ENCODE measurements around the gene PRR35.

The PRR35 gene

DNA sequence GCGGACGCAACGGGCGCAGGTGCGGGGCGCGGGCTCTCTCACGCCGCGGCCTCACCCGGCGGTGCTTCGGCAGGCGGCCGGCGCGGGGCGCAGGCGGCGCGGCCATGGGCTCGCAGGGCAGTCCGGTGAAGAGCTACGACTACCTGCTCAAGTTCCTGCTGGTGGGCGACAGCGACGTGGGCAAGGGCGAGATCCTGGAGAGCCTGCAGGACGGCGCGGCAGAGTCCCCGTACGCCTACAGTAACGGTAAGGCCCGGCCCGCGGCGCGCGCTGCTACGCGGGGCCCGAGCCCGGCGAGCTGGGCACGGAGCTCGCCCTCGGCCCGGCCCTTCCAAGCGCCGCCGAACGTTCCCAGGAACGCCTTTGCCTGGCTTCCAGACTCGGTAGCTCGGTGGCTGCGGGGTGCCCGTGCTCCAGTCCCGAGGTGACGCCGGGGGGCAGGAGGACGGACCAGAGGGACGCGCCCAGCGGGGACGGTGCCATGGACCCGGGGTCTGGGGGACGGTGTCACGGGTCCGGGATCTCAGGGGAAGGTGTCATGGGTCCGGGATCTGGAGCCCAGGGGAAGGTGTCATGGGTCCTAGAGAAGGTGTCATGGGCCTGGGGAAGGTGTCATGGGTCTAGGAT lies 30.1 kb downstream of the PRR35 start:
- TF ChIP-seq POLR2AphosphoS5 (IDR thresholded peaks at IDR 0.05; ENCODE audit: low read depth, low read length): no peak
- TF ChIP-seq FOXP2 (optimal IDR thresholded peaks at IDR 0.05; ENCODE audit: borderline replicate concordance, extremely low read depth, extremely low read length, insufficient read depth): no peak
- no peak for TF ChIP-seq TAF1 (IDR thresholded peaks at IDR 0.05; ENCODE audit: borderline replicate concordance, insufficient read depth, low read length)
- TF ChIP-seq, protein P1, sequence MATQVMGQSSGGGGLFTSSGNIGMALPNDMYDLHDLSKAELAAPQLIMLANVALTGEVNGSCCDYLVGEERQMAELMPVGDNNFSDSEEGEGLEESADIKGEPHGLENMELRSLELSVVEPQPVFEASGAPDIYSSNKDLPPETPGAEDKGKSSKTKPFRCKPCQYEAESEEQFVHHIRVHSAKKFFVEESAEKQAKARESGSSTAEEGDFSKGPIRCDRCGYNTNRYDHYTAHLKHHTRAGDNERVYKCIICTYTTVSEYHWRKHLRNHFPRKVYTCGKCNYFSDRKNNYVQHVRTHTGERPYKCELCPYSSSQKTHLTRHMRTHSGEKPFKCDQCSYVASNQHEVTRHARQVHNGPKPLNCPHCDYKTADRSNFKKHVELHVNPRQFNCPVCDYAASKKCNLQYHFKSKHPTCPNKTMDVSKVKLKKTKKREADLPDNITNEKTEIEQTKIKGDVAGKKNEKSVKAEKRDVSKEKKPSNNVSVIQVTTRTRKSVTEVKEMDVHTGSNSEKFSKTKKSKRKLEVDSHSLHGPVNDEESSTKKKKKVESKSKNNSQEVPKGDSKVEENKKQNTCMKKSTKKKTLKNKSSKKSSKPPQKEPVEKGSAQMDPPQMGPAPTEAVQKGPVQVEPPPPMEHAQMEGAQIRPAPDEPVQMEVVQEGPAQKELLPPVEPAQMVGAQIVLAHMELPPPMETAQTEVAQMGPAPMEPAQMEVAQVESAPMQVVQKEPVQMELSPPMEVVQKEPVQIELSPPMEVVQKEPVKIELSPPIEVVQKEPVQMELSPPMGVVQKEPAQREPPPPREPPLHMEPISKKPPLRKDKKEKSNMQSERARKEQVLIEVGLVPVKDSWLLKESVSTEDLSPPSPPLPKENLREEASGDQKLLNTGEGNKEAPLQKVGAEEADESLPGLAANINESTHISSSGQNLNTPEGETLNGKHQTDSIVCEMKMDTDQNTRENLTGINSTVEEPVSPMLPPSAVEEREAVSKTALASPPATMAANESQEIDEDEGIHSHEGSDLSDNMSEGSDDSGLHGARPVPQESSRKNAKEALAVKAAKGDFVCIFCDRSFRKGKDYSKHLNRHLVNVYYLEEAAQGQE (IDR thresholded peaks at IDR 0.05; ENCODE audit: insufficient read depth in 1 of 2, low read depth in 2 of 2, low read length in 2 of 2): no peak
- no peak for TF ChIP-seq SIN3A (IDR thresholded peaks at IDR 0.05; ENCODE audit: borderline replicate concordance, insufficient read depth, low read length)

DNA sequence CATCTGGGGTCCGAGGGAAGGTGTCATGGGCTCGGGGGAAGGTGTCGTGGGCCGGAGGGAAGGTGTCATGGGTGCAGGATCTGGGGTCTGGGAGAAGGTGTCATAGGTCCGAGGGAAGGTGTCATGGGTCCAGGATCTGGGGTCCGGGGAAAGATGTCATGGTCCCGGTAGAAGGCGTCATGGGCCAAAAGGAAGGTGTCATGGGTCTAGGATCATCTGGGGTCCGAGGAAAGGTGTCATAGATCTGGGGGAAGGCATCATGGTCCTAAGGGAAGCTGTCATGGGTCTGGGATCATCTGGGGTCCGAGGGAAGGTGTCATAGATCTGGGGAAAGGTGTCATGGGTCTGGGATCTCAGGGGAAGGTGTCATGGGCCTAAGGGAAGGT lies 30.6 kb downstream of the PRR35 start:
- TF ChIP-seq SIN3A (IDR thresholded peaks at IDR 0.05; ENCODE audit: borderline replicate concordance, insufficient read depth, low read length) (no peak), TAF1 (IDR thresholded peaks at IDR 0.05; ENCODE audit: borderline replicate concordance, insufficient read depth, low read length) (no peak), FOXP2 (optimal IDR thresholded peaks at IDR 0.05; ENCODE audit: borderline replicate concordance, extremely low read depth, extremely low read length, insufficient read depth) (no peak), POLR2AphosphoS5 (IDR thresholded peaks at IDR 0.05; ENCODE audit: low read depth, low read length) (no peak)
- TF ChIP-seq, protein P1 (IDR thresholded peaks at IDR 0.05; ENCODE audit: insufficient read depth in 1 of 2, low read depth in 2 of 2, low read length in 2 of 2): no peak

DNA sequence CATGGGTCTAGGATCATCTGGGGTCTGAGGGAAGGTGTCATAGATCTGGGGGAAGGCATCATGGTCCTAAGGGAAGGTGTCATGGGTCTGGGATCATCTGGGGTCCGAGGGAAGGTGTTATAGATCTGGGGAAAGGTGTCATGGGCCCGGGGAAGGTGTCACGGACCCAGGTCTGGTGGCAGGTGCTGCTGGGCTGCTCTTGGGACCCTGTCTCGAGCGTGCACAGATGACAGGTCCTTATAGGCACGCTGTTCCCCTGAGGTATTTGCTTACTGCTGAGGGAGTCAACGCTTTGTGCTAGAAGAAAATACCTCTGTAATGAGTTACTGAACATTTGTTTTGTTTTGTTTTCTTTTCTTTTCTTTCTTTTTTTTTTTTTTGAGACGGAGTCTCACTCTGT lies 31.0 kb downstream of the PRR35 start:
- no peak for TF ChIP-seq SIN3A (IDR thresholded peaks at IDR 0.05; ENCODE audit: borderline replicate concordance, insufficient read depth, low read length)
- no peak for TF ChIP-seq POLR2AphosphoS5 (IDR thresholded peaks at IDR 0.05; ENCODE audit: low read depth, low read length)
- TF ChIP-seq FOXP2 (optimal IDR thresholded peaks at IDR 0.05; ENCODE audit: borderline replicate concordance, extremely low read depth, extremely low read length, insufficient read depth): no peak

DNA sequence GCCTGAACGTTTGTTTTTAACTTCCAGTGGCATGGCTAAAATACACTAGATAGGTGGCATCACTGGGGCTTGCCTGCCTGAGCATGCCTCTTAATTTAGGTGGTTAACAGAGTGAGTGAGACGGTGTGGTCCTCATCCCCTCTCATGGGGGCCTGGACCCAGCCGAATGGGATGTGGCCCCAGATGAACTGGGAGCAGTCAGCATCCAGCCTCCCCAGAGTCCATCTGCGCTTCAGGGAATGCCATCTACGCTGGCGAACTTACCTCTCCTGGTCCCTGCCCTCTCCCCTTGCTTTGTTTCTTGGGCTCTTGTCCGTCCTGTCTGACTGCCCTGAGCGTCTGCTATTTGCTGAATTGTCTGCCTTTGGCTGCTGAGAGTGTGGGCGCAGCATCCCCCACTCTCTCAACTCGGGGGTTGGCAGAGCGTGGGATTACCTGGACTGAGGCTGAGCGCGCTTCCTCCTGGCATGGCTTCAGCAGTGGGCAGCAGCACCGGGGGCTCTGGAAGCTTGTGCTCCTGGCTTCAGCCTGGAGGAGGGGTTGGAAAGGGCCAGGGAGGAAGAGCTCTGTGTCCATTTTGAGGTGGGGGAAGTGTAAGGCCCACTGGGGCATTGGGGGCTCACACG lies 31.8 kb downstream of the PRR35 start:
- TF ChIP-seq POLR2AphosphoS5 (IDR thresholded peaks at IDR 0.05; ENCODE audit: low read depth, low read length) (no peak), FOXP2 (optimal IDR thresholded peaks at IDR 0.05; ENCODE audit: borderline replicate concordance, extremely low read depth, extremely low read length, insufficient read depth) (no peak), TAF1 (IDR thresholded peaks at IDR 0.05; ENCODE audit: borderline replicate concordance, insufficient read depth, low read length) (no peak), SIN3A (IDR thresholded peaks at IDR 0.05; ENCODE audit: borderline replicate concordance, insufficient read depth, low read length) (no peak)
- TF ChIP-seq, protein P1 (IDR thresholded peaks at IDR 0.05; ENCODE audit: insufficient read depth in 1 of 2, low read depth in 2 of 2, low read length in 2 of 2): no peak

DNA sequence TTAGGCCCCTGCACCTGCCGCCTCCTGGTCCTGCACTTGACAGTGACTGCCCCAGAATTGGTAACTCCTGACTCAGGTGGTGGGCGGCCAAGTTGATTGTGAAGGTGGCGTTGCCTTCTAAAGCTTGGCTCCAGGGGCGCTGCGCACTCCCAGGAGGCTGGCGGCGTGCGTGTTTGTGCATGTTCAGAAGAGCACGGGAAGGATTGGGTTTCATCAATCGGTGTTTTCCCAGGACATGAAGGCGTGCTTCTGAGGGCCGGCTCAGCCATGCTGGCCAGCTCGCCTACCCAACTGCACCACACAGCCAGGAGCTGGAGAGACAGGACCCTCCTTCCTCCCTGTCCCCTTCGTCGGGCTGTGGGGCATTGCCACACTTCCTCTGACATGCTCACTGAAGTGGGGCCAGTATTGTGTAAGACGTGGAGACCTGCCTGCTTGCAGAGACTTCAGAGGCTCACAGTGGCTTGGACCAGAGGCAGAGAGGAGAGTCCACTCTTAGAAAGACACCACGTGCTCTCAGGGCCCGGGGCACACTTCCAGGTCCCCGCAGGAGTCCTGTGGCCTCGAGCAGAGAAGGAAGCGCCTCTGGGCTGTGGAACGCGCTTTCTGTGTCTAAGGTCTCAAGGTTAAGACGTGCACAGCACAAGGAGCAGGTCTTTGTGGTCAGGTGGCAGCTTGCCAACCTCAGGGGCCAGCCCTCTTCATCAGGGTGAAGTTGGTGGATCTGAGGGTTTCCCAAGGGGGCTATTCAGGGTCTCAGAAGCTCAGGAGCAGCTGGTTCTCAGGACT lies 32.5 kb downstream of the PRR35 start:
- TF ChIP-seq TAF1 (IDR thresholded peaks at IDR 0.05; ENCODE audit: borderline replicate concordance, insufficient read depth, low read length) (no peak), FOXP2 (optimal IDR thresholded peaks at IDR 0.05; ENCODE audit: borderline replicate concordance, extremely low read depth, extremely low read length, insufficient read depth) (no peak), SIN3A (IDR thresholded peaks at IDR 0.05; ENCODE audit: borderline replicate concordance, insufficient read depth, low read length) (no peak), POLR2AphosphoS5 (IDR thresholded peaks at IDR 0.05; ENCODE audit: low read depth, low read length) (no peak)
- TF ChIP-seq, protein P1 (IDR thresholded peaks at IDR 0.05; ENCODE audit: insufficient read depth in 1 of 2, low read depth in 2 of 2, low read length in 2 of 2): no peak
